IMR-90 (cell line): Measurements from ENCODE around the gene GTF3C1. TPM values are rescaled to one million over a fixed set of nuclear protein-coding genes. Genes with fewer than 3 reads are reported as not detected.

Experiments used
- ATAC-seq: fragments of 200-7000 bp; cut with Tn5 transposase; 2 replicates; pipeline ENCODE4 v1.9.1; 2020; ENCODE audit warnings: low read depth, mild to moderate bottlenecking, moderate library complexity
- BruUV-seq: library from RNA; stranded (reverse); fragments of 400-500 nt; replicated peaks from 2 replicates; lab custom pipeline; 2021; lab: Mats Ljungman, UMichigan
- CTCF ChIA-PET: fragments of 300-600 bp; formaldehyde crosslinking; extraction: SDS; loops from one replicate; lab custom pipeline; 2021; ENCODE audit warnings: antibody characterized with exemption; lab: Yijun Ruan, JAX
- POLR2A ChIA-PET: fragments of 300-600 bp; sonication (Branson Sonifier 250); formaldehyde crosslinking; loops from one replicate; lab custom pipeline; 2022; ENCODE audit warnings: antibody characterized with exemption; ENCODE audit not compliant: unreplicated experiment; lab: Charles Lee
- DNase-seq: peaks from one replicate; pipeline ENCODE4 v3.0.0; 2013
- H2AFZ ChIP-seq: replicated peaks from 2 replicates; pipeline ENCODE3; 2013; ENCODE audit warnings: low read length, mild to moderate bottlenecking; ENCODE audit not compliant: poor library complexity
- H2AK5ac ChIP-seq: 2 replicates; pipeline ENCODE4 v1.6.1; 2013; ENCODE audit warnings: low read depth, low read length, inconsistent platforms
- H2AK9ac ChIP-seq: replicated peaks from 2 replicates; pipeline ENCODE3; 2013; ENCODE audit warnings: mild to moderate bottlenecking, low read depth, low read length, moderate library complexity; ENCODE audit not compliant: poor library complexity
- H2BK120ac ChIP-seq: 2 replicates; pipeline ENCODE4 v1.6.1; 2013; ENCODE audit warnings: low read depth, low read length, inconsistent platforms
- H2BK15ac ChIP-seq: 3 replicates; pipeline ENCODE4 v1.6.1; 2013; ENCODE audit warnings: low read depth, low read length, inconsistent platforms
- H2BK20ac ChIP-seq: 2 replicates; pipeline ENCODE4 v1.6.1; 2013; ENCODE audit warnings: low read depth, mild to moderate bottlenecking, inconsistent platforms, low read length, moderate library complexity
- H2BK5ac ChIP-seq: 2 replicates; pipeline ENCODE4 v1.6.1; 2013; ENCODE audit warnings: mild to moderate bottlenecking, low read depth, low read length, inconsistent platforms; ENCODE audit not compliant: poor library complexity, severe bottlenecking
- H3K14ac ChIP-seq: replicated peaks from 2 replicates; pipeline ENCODE4 v1.6.1; 2013; ENCODE audit warnings: low read depth, low read length, inconsistent platforms
- H3K18ac ChIP-seq: 2 replicates; pipeline ENCODE4 v1.6.1; 2013; ENCODE audit warnings: low read depth, low read length, control low read depth
- H3K23ac ChIP-seq: 2 replicates; pipeline ENCODE4 v1.6.1; 2013; ENCODE audit warnings: low read depth, low read length, inconsistent platforms
- H3K27ac ChIP-seq: 2 replicates; pipeline ENCODE4 v1.5.1; 2013; ENCODE audit warnings: mild to moderate bottlenecking, control low read depth, low read length; ENCODE audit not compliant: insufficient read depth
- H3K27me3 ChIP-seq: 2 replicates; pipeline ENCODE4 v1.6.1; 2013; ENCODE audit warnings: low read length; ENCODE audit not compliant: control insufficient read depth, insufficient read depth
- H3K36me3 ChIP-seq: 2 replicates; pipeline ENCODE4 v1.6.1; 2013; ENCODE audit warnings: low read length, mixed read lengths; ENCODE audit not compliant: control insufficient read depth, insufficient read depth
- H3K4ac ChIP-seq: 2 replicates; pipeline ENCODE4 v1.6.1; 2013; ENCODE audit warnings: low read depth, low read length, inconsistent platforms
- H3K4me1 ChIP-seq: 2 replicates; pipeline ENCODE4 v1.6.1; 2013; ENCODE audit warnings: low read length, mixed read lengths; ENCODE audit not compliant: control insufficient read depth, insufficient read depth
- H3K4me2 ChIP-seq: 2 replicates; pipeline ENCODE4 v1.6.1; 2013; ENCODE audit warnings: low read depth, mild to moderate bottlenecking, control low read depth, low read length, moderate library complexity
- H3K4me3 ChIP-seq: 2 replicates; pipeline ENCODE4 v1.5.1; 2013; ENCODE audit warnings: low read depth, mild to moderate bottlenecking, control low read depth, low read length, moderate library complexity; ENCODE audit not compliant: insufficient read depth
- H3K56ac ChIP-seq: 2 replicates; pipeline ENCODE4 v1.6.1; 2013; ENCODE audit warnings: low read length, inconsistent platforms; ENCODE audit not compliant: insufficient read depth; ENCODE audit errors: extremely low read depth
- H3K79me1 ChIP-seq, 2 experiments: 2 replicates each; pipeline ENCODE4 v1.6.1; 2013; ENCODE audit warnings: low read length in 2 of 2, inconsistent platforms in 1 of 2, low read depth in 1 of 2
- H3K9ac ChIP-seq: 2 replicates; pipeline ENCODE4 v1.6.1; 2013; ENCODE audit warnings: low read depth, low read length, control low read depth
- H3K9me1 ChIP-seq: 2 replicates; pipeline ENCODE4 v1.6.1; 2013; ENCODE audit warnings: low read length, inconsistent platforms; ENCODE audit not compliant: insufficient read depth
- H3K9me3 ChIP-seq: 2 replicates; pipeline ENCODE4 v1.6.1; 2013; ENCODE audit warnings: low read length; ENCODE audit not compliant: control insufficient read depth, insufficient read depth
- H4K20me1 ChIP-seq: 2 replicates; pipeline ENCODE4 v1.6.1; 2013; ENCODE audit warnings: low read length, inconsistent platforms; ENCODE audit not compliant: insufficient read depth
- H4K5ac ChIP-seq: 2 replicates; pipeline ENCODE4 v1.6.1; 2013; ENCODE audit warnings: mild to moderate bottlenecking, low read depth, low read length, control low read depth
- H4K8ac ChIP-seq, 2 experiments: 2 replicates each; pipeline ENCODE4 v1.6.1; 2013; ENCODE audit warnings: low read depth in 2 of 2, low read length in 2 of 2, control low read depth in 1 of 2, inconsistent platforms in 1 of 2
- H4K91ac ChIP-seq: 2 replicates; pipeline ENCODE4 v1.6.1; 2013; ENCODE audit warnings: low read depth, low read length, inconsistent platforms; ENCODE audit not compliant: insufficient read depth
- CHD1 ChIP-seq: IDR thresholded peaks from 2 replicates; pipeline ENCODE4 v1.6.1; 2012; ENCODE audit warnings: low read depth, low read length, improper control_type of control experiment
- MAFK ChIP-seq: IDR thresholded peaks from 2 replicates; pipeline ENCODE4 v1.6.1; 2012; ENCODE audit warnings: low read depth, low read length, improper control_type of control experiment
- MXI1 ChIP-seq: IDR thresholded peaks from 2 replicates; pipeline ENCODE4 v1.6.1; 2012; ENCODE audit warnings: low read depth, mild to moderate bottlenecking, low read length, moderate library complexity, borderline replicate concordance
- NFE2L2 ChIP-seq: fragments of 150-350 bp; IDR thresholded peaks from 2 replicates; pipeline ENCODE4 v1.6.1; 2016; ENCODE audit warnings: low read depth, mild to moderate bottlenecking, low read length
- RAD21 ChIP-seq: IDR thresholded peaks from 2 replicates; pipeline ENCODE4 v1.6.1; 2012; ENCODE audit warnings: low read length, improper control_type of control experiment
- RCOR1 ChIP-seq: IDR thresholded peaks from 2 replicates; pipeline ENCODE4 v1.6.1; 2012; ENCODE audit warnings: mild to moderate bottlenecking, low read length, improper control_type of control experiment; ENCODE audit not compliant: insufficient replicate concordance
- SMC3 ChIP-seq: fragments of 150-350 bp; IDR thresholded peaks from 2 replicates; pipeline ENCODE4 v1.6.1; 2016; ENCODE audit warnings: low read depth, mild to moderate bottlenecking, antibody characterized with exemption, low read length, moderate library complexity
- WGBS, 2 experiments: methylation state at CpG; one replicate each; pipeline versions ENCODE4 v1.1.5 to v1.1.7; 2013; ENCODE audit warnings: missing lambda C conversion rate in 2 of 2; ENCODE audit not compliant: insufficient read length in 1 of 2; ENCODE audit errors: extremely low coverage in 2 of 2; 5-methylcytosine and 5-hydroxymethylcytosine counted together
- dilution Hi-C: fragments of 300-500 bp; cut with HindIII; formaldehyde crosslinking; loops from one replicate; pipeline ENCODE4 v1.14.3; 2018; ENCODE audit warnings: low sequenced_read_pairs; ENCODE audit not compliant: unreplicated experiment
- in situ Hi-C: fragments of 300-500 bp; cut with MboI; formaldehyde crosslinking; loops from 3 replicates; pipeline ENCODE4 v1.14.3; 2019; ENCODE audit warnings: low sequenced_read_pairs, inconsistent platforms, mixed read lengths
- intact Hi-C: fragments of 100-400 bp; cut with micrococcal nuclease; formaldehyde crosslinking; loops from 2 replicates; pipeline ENCODE4 v1.10.0; 2022
- polyA plus RNA-seq, 3 experiments: library from polyadenylated mRNA; depleted of rRNA; stranded (reverse); fragments of >200 nt; gene quantifications; 2 replicates each; pipeline ENCODE4 v1.2.3, GENCODE V29; 2012; ENCODE audit warnings: low replicate concordance in 1 of 3
- total RNA-seq: library from RNA; depleted of rRNA; stranded (reverse); fragments of >200 nt; gene quantifications from 2 replicates; pipeline ENCODE4 v1.2.3, GENCODE V29; 2012
- TF ChIP-seq, protein P1 (sequence below): fragments of 150-350 bp; IDR thresholded peaks from 2 replicates; pipeline ENCODE4 v1.6.1; 2016; ENCODE audit warnings: low read depth, mild to moderate bottlenecking, low read length, moderate library complexity, borderline replicate concordance

The GTF3C1 gene
- total and polyA plus RNA-seq, 2 of the 4 experiments (the other 2 are of a cell fraction): 50.8 to 68.1 TPM

DNA sequence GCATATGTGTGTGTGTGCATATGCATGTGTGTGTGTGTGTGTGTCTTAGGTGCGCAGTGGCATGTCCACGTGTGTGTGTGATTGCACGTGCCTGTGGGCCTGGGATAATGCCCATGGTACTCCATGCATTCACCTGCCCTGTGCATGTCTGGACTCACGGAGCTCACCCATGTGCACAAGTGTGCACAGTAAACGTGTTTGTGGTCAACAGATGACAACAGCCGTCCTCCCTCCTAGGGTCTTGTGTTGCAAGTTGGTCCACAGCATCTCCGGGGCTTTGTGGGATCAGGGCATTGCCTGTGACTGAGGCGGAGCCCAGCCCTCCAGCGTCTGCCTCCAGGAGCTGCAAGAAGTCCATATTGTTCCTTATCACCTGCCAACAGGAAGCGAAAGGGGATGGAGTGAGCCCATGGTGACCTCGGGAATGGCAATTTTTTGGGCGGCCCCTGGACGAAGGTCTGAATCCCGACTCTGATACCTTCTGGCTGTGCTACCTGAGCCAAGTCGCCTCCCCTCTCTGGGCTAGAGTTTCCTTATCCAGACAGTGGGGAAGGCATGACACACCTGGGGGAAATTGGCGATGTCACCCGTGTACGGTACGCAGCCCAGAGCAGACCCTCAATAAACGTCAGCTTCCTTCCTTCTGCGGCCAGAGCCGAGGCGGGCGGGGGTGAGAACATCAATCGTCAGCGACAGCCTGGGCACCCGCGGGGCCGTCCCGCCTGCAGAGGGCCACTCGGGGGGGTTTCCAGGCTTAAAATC, 100.1 kb downstream of the GTF3C1 start:
- no peak overlapping the region for H4K5ac ChIP-seq
- no peaks in the 10 kb centered on the region for H3K79me1 ChIP-seq
- H3K4ac ChIP-seq: no peak overlapping the region
- no peak overlapping the region for H4K8ac ChIP-seq
- H3K4me2 ChIP-seq: no peak overlapping the region
- ChIA-PET CTCF (interaction anchor here (0.6 kb wide), 1 partner anchor 60 kb away, joined by 4 read pairs; no protein-coding TSS in a partner anchor), POLR2A (no interaction called here)
- DNase-seq (no peak), ATAC-seq (no peak)
- peaks cover 5% of the 10 kb centered on the region for H3K9me3 ChIP-seq
- H3K18ac ChIP-seq: no peak overlapping the region
- H2BK120ac ChIP-seq: no peak overlapping the region
- H3K27me3 ChIP-seq: no peaks in the 10 kb centered on the region
- no peak overlapping the region for H3K23ac ChIP-seq
- no peak overlapping the region for H3K27ac ChIP-seq
- TF ChIP-seq, protein P1, sequence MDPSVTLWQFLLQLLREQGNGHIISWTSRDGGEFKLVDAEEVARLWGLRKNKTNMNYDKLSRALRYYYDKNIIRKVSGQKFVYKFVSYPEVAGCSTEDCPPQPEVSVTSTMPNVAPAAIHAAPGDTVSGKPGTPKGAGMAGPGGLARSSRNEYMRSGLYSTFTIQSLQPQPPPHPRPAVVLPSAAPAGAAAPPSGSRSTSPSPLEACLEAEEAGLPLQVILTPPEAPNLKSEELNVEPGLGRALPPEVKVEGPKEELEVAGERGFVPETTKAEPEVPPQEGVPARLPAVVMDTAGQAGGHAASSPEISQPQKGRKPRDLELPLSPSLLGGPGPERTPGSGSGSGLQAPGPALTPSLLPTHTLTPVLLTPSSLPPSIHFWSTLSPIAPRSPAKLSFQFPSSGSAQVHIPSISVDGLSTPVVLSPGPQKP: no peak
- no peak for TF ChIP-seq RCOR1
- TF ChIP-seq MAFK: no peak
- no peak for TF ChIP-seq NFE2L2
- no peak for TF ChIP-seq MXI1
- no peak for TF ChIP-seq RAD21
- TF ChIP-seq CHD1: no peak
- TF ChIP-seq SMC3: no peak
- no peak overlapping the region for H2AFZ ChIP-seq
- 63% methylated on average over 21 of the region's 31 CpGs; no CpG with 5 or more reads in 1 of the 2 experiments for WGBS, 2 experiments
- no peak overlapping the region for H2AK5ac ChIP-seq
- H3K9ac ChIP-seq: no peak overlapping the region
- 0 out of 2 replicates have a peak, but pooled peaks cover 3% of the 10 kb centered on the region for H3K9me1 ChIP-seq
- H2BK15ac ChIP-seq: no peak overlapping the region
- no peak overlapping the region for H2AK9ac ChIP-seq
- H3K56ac ChIP-seq: no peak overlapping the region
- H3K14ac ChIP-seq: no peak overlapping the region
- H4K20me1 ChIP-seq: no peaks in the 10 kb centered on the region
- H4K91ac ChIP-seq: no peak overlapping the region
- H3K4me1 ChIP-seq: peaks cover 5% of the 10 kb centered on the region
- no peak overlapping the region for H2BK20ac ChIP-seq
- H2BK5ac ChIP-seq: no peak overlapping the region
- H3K36me3 ChIP-seq: peaks cover 2% of the 10 kb centered on the region; the same call in 1 of the 2 replicates
- intact Hi-C loops: no loop called here
- dilution Hi-C loops: no loop called here
- no TSS peak for BruUV-seq
- in situ Hi-C loops: loop anchor here (5.0 to 25.0 kb wide), 4 partner anchors 77 to 1612 kb away; no protein-coding TSS in a partner anchor
- H3K4me3 ChIP-seq: no peak overlapping the region
